Fibroblast of skin of left biceps (primary cell): ENCODE data around the gene FGF8.
"Not testable (repeated sequence)": the region's sequence is repeated elsewhere in the genome, so short reads cannot be mapped to it uniquely, and the experiment has no call there.

Experiments used
- DNase-seq, 2 experiments: peaks; one replicate each; pipeline ENCODE4 v3.0.0-alpha.2; 2013; ENCODE audit warnings: low read depth in 2 of 2

Gene FGF8, protein sequence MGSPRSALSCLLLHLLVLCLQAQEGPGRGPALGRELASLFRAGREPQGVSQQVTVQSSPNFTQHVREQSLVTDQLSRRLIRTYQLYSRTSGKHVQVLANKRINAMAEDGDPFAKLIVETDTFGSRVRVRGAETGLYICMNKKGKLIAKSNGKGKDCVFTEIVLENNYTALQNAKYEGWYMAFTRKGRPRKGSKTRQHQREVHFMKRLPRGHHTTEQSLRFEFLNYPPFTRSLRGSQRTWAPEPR

DNA sequence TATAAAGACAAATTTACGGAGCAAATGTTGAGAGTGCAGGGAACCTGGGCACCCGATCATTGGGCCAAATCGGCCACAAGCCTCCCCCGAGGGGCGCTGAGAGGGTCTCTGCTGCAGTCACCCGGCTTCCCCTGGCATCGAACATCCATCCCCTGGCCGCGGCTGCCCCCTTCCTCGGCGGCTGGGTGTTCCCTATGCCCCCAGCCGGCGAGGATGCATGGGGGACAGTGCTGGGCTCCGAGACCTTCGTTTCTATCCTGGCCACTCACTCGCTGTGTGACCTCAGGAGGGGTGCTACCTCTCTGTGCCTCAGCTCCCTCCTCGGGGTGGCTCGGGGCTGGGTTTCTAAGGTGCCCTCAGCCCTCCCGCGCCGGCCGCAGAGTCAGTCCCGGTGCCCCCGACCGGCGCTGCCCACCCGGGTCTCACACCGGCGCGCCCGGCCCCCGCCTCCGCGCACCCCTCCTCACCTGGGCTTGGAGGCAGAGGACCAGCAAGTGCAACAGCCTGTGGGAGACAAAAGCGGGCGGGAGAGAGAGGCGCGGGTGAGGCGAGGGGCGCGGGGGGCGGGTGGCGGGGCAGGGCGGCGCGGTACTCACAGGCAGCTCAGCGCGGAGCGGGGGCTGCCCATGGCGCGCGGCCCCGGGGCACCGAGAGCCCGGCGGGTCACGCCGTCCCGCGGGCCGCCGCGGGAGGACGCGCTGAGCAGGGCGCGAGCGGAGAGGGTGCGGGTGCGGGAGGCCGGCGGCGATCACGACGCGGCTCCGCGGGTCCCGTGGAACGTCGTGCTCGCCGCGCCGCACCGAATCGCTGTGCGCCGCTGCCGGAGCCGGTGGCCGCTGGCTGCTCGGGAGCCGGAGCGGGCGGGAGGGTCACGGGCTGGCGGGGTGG is at the start of gene FGF8:
Gene FGF8 (minus strand): TSS at position 842 of the 888 bp plus-strand sequence. CDS start 214 bp downstream, at position 628.
- DNase-seq: no peak

DNA sequence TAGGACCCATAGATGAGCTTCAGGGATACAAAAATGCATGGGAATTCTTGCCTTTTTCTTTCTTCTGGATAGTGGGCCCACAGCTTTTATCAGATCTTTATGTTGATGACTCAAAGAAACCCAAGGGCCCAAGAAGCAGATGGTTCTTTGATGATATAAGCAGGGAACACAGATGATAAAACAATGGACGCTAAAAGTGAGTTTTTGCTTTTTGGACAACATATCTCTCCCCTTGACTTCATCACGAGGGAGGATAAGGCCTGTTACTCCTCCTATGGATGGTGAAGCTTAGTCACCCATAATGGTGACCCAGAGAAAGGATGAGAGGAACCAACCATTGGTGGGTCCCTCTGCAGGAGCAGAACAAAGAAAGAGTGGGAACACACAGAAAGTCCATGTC is 48.8 kb upstream of the FGF8 start:
- no peak for DNase-seq

DNA sequence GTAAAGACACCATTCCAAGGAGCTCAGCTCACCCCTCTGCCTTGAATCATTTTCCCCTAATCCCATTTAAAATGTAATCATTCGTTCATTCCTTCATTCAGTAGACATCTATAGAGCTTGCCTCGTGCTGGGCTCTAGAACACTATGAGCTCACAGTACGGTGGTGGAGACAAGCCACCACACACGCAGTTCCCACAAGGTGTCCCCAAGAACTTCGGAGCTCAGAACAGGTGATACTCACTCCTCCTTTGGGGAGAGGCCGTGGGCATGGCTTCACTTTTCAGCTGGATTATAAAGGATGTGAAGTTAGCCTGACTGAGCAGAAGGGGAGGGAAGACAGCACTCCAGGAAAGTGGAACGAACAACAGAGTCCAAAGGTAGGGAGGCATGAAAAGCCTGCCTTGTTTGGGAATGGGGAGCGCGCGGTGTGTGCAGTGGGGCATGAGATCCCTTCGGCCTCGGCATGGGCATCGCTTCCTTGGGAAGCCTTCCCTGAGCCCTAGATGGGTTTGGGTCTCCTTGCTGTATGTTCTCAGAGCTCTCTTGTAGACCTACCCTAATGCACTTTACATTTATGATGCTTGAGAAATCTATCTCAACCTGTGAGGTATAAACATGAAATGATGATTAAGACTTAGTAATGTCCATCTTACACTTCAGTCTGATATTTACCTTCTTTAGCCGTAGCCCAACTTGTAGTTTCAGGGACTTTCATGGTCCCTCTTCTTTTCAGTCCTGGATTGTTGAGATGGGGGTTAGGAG is 43.1 kb upstream of the FGF8 start:
- no peak for DNase-seq

DNA sequence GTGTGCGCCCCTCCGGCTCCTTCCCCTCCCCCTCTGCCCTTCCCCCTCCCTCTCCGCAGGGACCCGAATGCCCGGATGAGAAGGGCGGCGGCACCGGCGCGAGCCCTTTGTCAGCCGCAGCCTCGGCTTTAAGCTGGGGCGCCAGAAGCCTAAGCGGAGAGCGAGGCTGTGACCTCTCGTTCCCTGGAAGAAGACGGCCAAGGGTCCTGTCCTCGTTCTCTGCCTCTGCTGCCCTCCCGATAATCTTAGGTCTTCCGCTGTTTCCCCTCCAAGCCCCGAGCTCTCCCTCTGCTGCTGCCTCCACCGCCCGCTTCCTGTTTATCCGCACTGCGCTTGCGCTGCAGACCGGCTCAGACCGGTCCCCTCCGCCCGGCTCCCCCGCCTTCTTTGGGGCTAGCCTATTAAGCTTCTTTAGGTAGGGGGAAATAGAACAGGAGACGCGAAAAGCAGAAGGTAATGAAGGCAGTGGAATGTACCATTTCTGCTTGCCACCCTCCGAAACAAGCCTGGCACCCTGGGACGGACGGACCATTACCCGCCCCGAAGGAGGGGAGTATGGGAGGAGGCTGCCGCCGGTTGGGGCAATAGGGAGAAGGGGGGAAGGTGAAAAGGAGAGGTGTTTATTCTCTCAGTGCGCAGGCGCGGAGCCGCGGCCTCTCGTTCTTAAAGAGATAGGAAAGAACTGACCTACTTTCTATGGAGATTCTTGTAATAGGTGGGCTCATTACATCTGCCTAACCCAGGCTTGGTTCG is 42.4 kb upstream of the FGF8 start, which contains the start of gene OGA:
Gene OGA (minus strand): TSS at position 326 of the 753 bp plus-strand sequence. CDS start 422 bp downstream, outside the sequence.
- DNase-seq: peak; percentile 100

DNA sequence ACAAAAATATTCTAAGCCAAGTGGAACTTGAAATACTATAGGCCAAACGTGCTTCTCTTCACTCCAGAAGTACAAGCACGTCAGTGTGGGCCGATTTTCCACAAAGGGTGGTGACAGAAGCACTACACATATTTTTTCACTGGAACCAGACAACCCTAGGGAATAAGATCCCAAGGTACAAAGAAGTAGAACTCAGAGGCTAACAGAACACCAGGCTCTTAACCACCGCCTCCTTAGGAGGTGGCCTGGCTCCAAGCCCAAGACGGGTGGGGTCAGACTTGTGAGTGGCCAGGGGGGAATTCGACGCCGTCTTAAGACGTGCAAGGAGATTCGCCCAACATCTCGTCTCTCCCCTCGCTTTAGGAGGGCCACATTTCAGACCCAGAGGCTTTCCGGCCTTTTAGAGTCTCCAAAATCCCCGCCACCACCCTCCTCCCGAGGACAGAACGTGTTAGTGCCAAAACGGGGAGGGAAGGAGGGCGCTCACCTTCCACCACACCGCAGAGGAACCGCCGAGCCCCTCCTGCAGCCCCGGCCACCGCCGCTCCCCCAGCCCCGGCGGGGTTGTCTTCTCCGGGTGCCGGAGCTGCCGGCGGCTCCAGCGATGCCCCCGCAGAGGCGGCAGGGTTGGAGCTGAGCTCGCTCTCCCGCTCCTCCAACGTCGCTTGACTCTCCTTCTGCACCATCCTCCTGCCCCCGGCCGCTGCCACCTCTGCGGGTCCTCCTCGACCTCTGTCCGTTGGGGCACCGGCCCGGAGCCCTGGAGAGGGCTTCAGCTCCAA is 41.6 kb upstream of the FGF8 start:
- peak; percentile 81 for DNase-seq

DNA sequence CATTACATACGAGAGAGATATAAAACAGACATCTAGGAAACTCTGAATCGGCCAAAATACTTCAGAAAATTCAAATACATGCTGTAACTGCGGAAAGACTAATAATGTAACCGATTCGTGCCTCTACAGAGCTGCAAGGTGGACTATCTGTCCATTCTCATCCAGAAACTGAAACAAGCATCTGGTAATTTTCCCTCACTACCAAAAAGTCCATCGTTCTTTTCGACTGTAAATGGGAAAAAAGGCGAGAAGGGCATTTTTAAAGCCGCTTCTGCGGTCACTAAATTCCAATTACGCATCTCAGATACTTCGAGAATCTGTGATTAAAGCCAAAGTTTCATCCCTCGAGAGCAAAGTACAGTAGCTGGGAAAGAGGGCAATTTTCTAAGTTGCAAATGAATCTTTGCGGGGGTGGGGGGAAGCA is 41.0 kb upstream of the FGF8 start:
- no peak for DNase-seq

DNA sequence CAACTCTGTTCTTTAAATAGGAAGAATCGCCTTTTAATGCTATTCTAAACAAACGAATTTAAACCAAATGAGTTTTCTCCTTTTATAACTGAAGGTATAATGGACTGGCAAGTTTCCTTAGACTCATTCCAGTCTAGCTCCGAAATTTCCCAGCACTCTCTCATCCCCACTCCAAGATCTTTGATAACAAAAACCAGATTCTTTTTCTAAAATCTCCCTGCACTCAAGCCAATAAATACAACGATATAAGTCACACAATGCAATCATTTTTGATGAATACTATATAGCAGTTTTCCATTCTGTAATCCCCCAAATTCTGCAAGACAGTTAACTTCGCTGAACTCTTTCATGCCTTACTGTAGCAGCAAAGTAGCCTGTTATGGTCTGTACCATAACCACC is 40.5 kb upstream of the FGF8 start:
- DNase-seq: no peak

DNA sequence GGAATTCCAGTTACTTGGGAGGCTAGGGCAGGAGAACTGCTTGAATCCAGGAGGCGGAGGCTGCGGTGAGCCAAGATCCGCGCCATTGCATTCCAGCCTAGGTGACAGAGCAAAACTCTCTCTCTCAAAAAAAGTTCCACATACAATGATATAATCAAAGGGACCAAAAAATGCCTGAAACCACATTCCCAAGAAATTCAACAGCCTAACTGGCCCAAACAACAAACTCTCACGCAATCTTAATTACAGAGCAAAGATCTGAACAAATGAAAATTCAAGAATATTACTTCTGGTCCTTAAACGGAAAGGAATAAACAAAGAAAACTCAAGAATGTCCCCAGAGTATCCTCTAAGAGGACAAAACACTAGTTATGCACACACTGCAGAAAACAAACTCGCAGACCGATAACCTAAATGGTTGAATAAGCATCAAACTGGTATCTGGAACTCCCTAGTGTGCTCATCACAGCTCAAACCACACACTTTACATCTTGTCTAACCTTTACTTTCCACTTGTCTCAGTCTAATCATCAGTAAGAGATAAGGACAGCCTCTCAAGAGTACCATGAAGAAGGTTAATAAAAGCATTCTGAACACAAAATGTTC is 38.7 kb upstream of the FGF8 start:
- DNase-seq: no peak

DNA sequence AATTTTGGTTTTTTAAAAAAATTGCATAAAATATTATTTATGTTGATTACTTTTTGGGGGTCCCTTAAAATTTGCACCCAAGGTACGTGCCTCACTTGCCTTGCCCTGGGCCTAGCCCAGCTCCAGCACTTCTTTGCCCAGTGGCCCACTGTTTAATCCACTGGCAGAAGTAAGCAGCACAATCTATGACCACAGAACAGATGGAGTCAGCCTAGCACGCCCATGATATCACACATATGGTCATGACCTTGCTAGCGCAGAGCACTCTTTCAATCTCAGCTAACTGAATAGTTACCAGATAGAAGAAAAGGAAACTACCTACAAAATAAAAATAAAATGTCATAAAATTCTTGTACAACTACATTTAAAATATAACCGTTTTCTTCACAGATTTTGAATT is 36.7 kb upstream of the FGF8 start:
- DNase-seq: no peak

DNA sequence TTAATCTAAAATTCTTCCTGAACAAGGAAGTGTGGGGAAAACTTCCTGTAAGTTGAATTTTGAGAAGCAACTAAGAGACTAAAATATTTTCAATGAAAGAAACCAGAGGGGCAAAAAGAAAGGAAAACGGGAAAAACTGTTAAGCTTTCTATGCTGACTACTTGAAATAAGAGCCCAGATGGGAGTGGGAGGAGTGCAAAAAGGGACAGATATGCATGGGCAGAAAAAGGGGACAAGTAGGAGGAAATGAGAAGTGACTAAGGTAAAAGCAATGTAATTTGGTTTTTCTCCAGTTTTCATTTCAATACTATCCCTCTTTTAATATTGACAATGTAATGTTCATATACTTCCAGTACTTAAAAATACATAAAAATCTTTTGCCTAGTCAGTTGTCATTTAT is 31.2 kb upstream of the FGF8 start:
- no peak for DNase-seq

DNA sequence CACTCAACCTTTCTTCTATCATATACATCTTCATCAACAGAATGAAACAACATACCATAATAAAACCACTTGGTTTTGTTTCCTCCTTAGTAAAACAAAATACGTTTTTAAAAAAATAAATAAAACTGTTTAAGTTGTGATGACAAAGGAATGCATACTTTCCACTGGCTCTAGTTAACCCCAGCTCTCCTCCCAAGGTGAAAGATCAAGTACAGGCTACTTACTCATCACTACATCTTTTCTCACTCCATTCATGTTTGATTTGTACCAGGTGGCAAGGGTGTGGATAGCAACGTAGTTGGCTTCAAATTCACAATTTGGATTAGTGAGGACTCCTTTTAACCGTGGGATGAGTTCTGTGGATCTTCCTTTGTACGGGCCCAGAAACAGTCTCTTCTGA is 27.6 kb upstream of the FGF8 start:
- DNase-seq: no peak

DNA sequence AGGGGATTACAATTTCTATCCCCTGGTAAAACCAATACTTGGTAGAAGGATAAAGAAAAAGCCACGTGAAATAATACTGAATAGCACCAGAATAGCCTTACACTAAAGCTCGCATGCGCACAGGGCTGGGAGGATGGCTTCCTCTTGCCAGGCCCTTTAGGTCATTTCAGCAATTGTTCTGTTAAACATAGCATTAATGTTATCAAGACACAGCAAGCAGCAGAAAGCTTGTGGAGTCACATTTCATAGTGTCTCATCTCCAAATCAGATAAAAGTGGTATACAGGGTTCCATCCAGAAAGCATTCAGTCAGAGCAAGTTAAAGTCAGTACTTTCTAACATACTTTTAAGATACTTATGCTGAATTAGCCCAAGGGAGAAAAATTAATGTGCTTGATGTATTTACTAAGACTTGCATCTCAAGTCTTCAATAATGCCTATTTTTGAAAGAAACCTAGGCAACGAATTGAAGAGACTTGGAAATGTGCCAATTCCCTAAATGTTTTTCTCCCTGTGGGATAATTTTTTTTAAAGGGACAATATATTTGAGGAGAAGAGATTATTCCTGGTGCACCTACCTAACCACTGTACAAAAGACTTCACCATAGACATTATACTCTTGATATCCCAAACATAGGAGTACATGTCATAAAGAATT is 21.6 kb upstream of the FGF8 start:
- DNase-seq: no peak

DNA sequence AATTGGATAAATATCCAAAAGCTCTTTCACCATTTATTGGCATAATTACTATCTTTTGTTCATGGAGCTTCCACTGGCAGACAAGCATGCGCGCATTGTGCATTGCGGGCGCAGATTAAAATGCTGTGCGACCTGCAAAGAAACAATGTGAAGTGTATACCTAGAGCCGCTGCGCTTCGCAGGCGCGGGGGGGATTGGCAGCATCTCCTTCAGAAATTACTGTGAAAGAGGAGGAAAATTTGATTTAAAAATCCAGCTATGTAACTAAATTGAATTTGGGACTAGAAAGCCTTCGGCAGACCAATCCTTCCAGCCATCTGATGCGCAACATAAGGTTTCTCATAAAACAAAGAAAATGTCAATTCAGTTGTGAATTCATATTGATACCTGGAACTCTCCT is 17.6 kb upstream of the FGF8 start:
- no peak for DNase-seq

DNA sequence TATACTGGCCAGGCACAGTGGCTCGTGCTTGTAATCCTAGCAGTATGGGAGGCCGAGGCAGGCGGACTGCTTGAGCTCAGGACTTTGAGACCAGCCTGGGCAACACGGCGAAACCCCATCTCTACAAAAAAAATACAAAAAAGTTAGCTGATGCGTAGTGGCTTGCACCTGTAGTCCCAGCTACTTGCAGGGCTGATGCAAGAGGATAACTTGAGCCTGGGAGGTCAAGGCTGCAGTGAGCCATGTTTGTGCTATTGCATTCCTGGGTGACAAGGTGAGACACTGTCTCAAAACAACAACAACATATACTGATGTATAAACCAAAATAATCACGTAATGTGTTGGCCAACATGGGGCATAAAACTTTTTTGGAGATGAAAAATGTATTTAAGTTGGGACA is 13.8 kb upstream of the FGF8 start:
- no peak for DNase-seq

DNA sequence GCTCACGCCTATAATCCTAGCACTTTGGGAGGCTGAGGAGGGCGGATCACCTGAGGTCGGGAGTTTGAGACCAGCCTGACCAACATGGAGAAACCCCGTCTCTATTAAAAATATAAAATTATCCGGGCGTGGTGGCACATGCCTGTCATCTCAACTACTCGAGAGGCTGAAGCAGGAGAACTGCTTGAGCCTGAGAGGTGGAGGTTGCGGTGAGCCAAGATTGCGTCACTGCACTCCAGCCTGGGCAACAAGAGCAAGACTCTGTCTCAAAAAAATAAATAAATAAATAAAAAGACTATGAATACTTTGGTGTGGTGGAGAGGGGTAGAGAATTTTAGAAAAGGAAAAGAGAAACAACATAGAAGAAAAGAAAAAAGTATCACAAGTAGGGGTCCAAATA is 13.3 kb upstream of the FGF8 start:
- DNase-seq: not testable (repeated sequence)

DNA sequence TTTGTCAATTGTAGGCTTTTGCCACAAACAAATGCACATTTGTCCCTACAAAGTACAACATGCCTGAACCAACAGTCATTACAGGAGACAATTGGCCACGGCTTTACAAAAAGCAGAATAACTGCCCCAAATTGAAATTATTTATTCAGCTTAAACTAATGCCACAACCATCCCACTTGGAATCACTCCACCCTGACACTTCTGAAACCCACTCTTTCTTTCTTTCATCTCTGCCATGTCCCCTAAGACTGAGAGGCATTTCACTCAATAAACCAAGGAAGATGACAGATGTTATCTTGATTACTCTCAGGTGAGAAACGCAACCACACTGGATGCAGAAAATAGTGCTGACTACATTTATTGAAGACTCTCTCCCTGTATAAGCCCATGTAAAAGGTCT is 9.9 kb upstream of the FGF8 start:
- DNase-seq: no peak

DNA sequence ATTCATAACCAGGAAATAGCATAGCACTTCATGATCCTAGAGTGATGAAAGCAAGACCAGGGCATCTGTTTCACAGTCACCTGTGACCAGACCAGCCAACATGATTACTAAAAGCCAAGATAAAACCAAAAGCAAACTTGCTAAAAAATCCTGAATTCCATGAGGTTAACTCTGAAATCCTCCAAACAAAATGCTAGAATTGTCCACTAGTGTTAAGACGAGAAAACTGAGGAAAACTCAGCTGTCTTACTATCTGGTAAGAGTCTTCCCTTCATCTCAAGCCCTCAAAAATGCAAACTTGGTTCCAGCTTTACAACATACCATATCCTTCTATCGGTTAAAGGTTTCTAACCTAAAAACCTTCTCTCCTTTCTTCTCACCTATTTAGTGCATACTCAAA is 8.6 kb upstream of the FGF8 start:
- no peak for DNase-seq

DNA sequence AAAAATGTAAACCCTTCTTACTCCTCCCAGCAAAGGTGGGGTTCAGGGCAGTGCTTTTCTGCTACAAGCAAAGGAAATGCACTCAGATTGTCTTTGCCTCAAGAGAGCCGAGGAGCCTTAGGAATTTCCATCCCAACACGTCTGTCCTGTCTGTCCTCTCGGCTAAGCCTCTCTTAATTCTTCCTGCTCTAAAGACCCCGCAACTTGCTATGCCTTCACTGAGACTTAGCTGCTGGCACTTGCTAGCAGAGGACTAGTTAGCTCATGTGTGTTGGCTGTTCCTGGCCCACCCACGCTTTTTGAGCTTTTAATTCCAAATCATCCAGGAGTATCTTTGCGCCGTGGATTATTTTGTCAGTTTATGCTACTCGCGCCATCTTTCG is 7.8 kb upstream of the FGF8 start:
- DNase-seq: no peak

DNA sequence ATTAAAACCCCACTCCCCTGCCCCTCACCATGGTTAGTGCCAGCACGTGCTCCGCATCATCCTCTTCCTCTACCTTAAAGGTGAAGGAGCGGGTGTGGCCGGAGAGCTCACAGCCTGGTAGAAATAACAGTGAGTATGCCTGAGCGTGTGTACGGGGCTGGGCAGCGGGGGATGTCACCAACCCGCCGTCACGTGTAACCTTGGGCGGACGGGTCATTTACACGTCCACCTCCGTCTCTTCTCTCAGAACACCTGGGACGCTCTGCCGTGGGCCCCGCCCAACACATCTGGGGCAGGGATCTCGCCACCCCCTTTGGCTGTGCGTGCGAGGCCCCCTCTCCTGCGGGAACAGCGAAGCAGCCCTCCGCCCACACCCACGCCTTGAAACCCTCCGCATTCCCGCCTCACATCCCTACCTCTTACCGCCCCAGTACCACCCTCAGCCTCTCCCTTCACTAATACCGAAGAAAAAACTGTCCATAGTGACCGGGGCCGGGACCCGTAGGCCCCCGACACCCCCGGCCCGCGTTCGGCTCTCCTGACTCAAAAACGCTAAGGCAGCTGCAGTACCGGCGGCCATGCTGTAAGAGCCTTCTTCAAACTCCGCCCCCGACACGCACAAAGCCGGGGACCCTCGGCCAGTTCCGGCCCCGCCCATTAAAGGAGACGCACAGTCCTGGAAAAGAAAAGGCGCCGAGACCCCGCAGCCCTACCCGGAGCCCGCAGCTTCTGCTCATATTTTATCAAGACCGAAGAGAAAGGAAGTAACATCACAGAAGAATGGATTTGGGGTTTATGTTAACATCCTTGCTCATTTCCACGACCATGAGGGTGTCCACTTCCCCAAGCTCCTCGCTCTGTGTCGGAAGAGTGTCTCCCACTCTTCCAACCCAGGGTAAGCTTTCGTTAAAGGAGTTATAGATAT is 7.2 kb upstream of the FGF8 start, which contains the start of gene NPM3:
Gene NPM3 (minus strand): TSS at position 636 of the 925 bp plus-strand sequence. CDS start 56 bp downstream, at position 580.
- DNase-seq: peak; percentile 27 to 32
